ENCODE results near the gene FRMD7. TPM values are rescaled to one million over a fixed set of nuclear protein-coding genes. Genes with fewer than 3 reads are reported as not detected.
"Not testable (repeated sequence)": the region's sequence is repeated elsewhere in the genome, so short reads cannot be mapped to it uniquely, and the experiment has no call there.

Gene FRMD7
- total RNA-seq, 3 donors from 2014 or later = not detected

- intact Hi-C loops (cut with DNase I; ENCODE audit: low total_unique reads) = no loop called here
- no peak overlapping the region for H3K27ac ChIP-seq
- no peaks in the 10 kb centered on the region for H3K36me3 ChIP-seq
- H3K9me3 ChIP-seq = no peaks in the 10 kb centered on the region
- peaks cover 0 to 63% of the 10 kb centered on the region in 2 donors for H3K27me3 ChIP-seq
- TF ChIP-seq POLR2A (IDR thresholded peaks at IDR 0.05) = no peak
- TF ChIP-seq, protein P1, sequence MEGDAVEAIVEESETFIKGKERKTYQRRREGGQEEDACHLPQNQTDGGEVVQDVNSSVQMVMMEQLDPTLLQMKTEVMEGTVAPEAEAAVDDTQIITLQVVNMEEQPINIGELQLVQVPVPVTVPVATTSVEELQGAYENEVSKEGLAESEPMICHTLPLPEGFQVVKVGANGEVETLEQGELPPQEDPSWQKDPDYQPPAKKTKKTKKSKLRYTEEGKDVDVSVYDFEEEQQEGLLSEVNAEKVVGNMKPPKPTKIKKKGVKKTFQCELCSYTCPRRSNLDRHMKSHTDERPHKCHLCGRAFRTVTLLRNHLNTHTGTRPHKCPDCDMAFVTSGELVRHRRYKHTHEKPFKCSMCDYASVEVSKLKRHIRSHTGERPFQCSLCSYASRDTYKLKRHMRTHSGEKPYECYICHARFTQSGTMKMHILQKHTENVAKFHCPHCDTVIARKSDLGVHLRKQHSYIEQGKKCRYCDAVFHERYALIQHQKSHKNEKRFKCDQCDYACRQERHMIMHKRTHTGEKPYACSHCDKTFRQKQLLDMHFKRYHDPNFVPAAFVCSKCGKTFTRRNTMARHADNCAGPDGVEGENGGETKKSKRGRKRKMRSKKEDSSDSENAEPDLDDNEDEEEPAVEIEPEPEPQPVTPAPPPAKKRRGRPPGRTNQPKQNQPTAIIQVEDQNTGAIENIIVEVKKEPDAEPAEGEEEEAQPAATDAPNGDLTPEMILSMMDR (IDR thresholded peaks at IDR 0.05) = no peak
- no peak for TF ChIP-seq POLR2AphosphoS5 (IDR thresholded peaks at IDR 0.05)
- no peak overlapping the region for H3K4me3 ChIP-seq
- no peak for DNase-seq (ENCODE audit: low spot score in 2 of 2)
- no peaks in the 10 kb centered on the region for H3K4me1 ChIP-seq
Observed at GRCh38 chrX:132058050-132058449, 69.8 kb downstream of the FRMD7 start.

DNA sequence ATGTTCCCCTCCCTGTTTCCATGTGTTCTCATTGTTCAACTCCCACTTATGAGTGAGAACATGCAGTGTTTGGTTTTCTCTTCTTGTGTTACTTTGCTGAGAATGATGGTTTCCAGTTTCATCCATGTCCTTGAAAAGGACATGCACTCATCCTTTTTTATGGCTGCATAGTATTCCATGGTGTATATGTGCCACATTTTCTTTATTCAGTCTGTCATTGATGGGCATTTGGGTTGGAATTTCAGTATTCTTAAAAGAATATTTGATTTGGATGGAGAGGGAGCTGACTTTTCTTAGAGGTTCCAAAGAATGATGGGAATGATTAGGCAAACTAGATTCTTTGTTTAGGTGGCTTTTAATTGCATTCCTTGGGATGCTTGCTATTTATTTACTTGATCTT, 76.0 kb downstream of the FRMD7 start:
- DNase-seq (ENCODE audit: low spot score in 2 of 2) = not testable (repeated sequence)
- H3K27me3 ChIP-seq = peaks cover 0 to 27% of the 10 kb centered on the region in 2 donors

DNA sequence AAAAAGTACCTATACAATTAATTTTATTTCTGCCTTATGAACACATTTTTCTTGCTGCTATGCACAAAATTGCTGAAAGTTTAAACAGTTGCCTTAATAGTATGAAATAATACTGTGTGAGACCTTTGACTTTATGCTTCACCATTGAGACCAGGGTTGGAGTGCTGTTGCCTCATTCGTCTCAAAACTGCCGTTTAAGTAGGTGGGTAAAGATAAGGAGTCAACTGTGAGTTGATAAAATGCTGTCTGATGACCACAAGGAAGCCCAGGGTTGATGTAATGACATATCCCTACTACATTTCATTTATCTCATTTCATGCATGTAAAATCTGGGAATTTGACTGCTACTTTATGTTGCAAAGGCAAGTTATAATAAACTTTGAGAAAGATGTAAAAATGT, 81.3 kb downstream of the FRMD7 start:
- H3K4me3 ChIP-seq = no peak overlapping the region
- no peaks in the 10 kb centered on the region for H3K36me3 ChIP-seq
- H3K4me1 ChIP-seq = no peaks in the 10 kb centered on the region
- intact Hi-C loops (cut with DNase I; ENCODE audit: low total_unique reads) = no loop called here
- peaks cover 0 to 19% of the 10 kb centered on the region in 2 donors for H3K27me3 ChIP-seq
- TF ChIP-seq, protein P1 (IDR thresholded peaks at IDR 0.05) = no peak
- TF ChIP-seq POLR2A (IDR thresholded peaks at IDR 0.05) (no peak), POLR2AphosphoS5 (IDR thresholded peaks at IDR 0.05) (no peak)
- no peak for DNase-seq (ENCODE audit: low spot score in 2 of 2)
- no peaks in the 10 kb centered on the region for H3K9me3 ChIP-seq
- H3K27ac ChIP-seq = no peak overlapping the region

More for the DNA sequence above, 76.0 kb downstream of the FRMD7 start:
- H3K4me1 ChIP-seq; H3K36me3 ChIP-seq; H3K27ac ChIP-seq; H3K4me3 ChIP-seq; intact Hi-C loops (cut with DNase I; ENCODE audit: low total_unique reads); H3K9me3 ChIP-seq: not testable (repeated sequence)

DNA sequence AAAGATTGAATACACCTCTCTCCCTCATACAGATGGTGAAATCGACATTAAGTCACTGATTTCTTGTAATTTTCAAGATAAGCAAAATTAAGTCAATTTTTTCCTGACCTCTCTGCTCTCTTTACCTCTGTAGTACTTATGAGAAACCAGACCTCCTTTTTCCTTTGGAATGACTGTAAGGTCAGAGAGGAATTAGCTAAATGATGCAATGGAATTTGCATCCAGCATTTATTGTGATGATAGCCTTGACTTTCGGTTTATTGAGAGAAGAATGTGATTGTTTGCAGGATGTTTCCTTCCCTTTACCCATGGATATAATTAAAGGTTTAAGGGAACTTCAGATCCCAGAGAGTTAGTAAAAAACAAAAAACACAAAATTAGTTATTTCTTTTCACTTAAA, 82.4 kb downstream of the FRMD7 start:
- Histone ChIP-seq H3K36me3 (no peaks in the 10 kb centered on the region), H3K4me3 (no peak overlapping the region), H3K27ac (no peak overlapping the region), H3K27me3 (peaks cover 0 to 19% of the 10 kb centered on the region in 2 donors), H3K9me3 (no peaks in the 10 kb centered on the region), H3K4me1 (no peaks in the 10 kb centered on the region)
- TF ChIP-seq POLR2AphosphoS5 (IDR thresholded peaks at IDR 0.05) (no peak), POLR2A (IDR thresholded peaks at IDR 0.05) (no peak)
- TF ChIP-seq, protein P1 (IDR thresholded peaks at IDR 0.05) = no peak
- intact Hi-C loops (cut with DNase I; ENCODE audit: low total_unique reads) = no loop called here
- DNase-seq (ENCODE audit: low spot score in 2 of 2) = no peak

DNA sequence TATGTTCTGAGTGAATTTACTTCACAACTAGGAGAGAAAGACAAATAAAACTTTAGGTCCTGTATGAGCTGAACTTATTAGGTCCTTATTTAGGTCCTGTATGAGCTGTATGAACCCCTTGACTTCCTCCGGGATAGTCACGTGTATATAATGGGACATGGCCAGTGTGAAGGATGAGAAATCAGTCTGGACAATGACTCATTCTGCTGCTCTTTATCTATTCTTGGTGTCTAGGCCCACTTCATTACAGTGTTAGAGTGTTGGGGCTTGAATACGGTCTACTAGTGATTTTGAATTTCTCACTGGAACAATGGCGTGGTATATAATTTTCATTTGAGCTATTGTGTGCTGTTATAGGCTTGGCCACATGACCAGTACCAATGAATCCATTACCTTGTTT, 82.9 kb downstream of the FRMD7 start:
- Histone ChIP-seq H3K4me1 (no peaks in the 10 kb centered on the region), H3K9me3 (no peaks in the 10 kb centered on the region), H3K27me3 (peaks cover 0 to 24% of the 10 kb centered on the region in 2 donors), H3K27ac (no peak overlapping the region), H3K36me3 (no peaks in the 10 kb centered on the region), H3K4me3 (no peak overlapping the region)
- intact Hi-C loops (cut with DNase I; ENCODE audit: low total_unique reads) = no loop called here
- TF ChIP-seq POLR2A (IDR thresholded peaks at IDR 0.05) (no peak), POLR2AphosphoS5 (IDR thresholded peaks at IDR 0.05) (no peak)
- TF ChIP-seq, protein P1 (IDR thresholded peaks at IDR 0.05) = no peak
- no peak for DNase-seq (ENCODE audit: low spot score in 2 of 2)

GRCh38 chrX:132043977-132044376, 83.8 kb downstream of the FRMD7 start:
- H3K4me3 ChIP-seq = no peak overlapping the region
- H3K27ac ChIP-seq = no peak overlapping the region
- TF ChIP-seq, protein P1 (IDR thresholded peaks at IDR 0.05) = no peak
- no peak for TF ChIP-seq POLR2AphosphoS5 (IDR thresholded peaks at IDR 0.05)
- TF ChIP-seq POLR2A (IDR thresholded peaks at IDR 0.05) = no peak
- peaks cover 0 to 26% of the 10 kb centered on the region in 2 donors for H3K27me3 ChIP-seq
- intact Hi-C loops (cut with DNase I; ENCODE audit: low total_unique reads) = no loop called here
- no peaks in the 10 kb centered on the region for H3K4me1 ChIP-seq
- no peaks in the 10 kb centered on the region for H3K9me3 ChIP-seq
- no peak for DNase-seq (ENCODE audit: low spot score in 2 of 2)
- no peaks in the 10 kb centered on the region for H3K36me3 ChIP-seq
